Inferior parietal cortex (tissue), 1 donor: Measurements from ENCODE around the gene RNGTT.

Source experiments
- DNase-seq: peaks from one replicate; pipeline ENCODE4 v3.0.0-alpha.2; 2016; ENCODE audit errors: extremely low spot score

RNGTT gene

GRCh38 chr6:88561954-88562315 lies 401.5 kb downstream of the RNGTT start:
- DNase-seq = no peak

DNA sequence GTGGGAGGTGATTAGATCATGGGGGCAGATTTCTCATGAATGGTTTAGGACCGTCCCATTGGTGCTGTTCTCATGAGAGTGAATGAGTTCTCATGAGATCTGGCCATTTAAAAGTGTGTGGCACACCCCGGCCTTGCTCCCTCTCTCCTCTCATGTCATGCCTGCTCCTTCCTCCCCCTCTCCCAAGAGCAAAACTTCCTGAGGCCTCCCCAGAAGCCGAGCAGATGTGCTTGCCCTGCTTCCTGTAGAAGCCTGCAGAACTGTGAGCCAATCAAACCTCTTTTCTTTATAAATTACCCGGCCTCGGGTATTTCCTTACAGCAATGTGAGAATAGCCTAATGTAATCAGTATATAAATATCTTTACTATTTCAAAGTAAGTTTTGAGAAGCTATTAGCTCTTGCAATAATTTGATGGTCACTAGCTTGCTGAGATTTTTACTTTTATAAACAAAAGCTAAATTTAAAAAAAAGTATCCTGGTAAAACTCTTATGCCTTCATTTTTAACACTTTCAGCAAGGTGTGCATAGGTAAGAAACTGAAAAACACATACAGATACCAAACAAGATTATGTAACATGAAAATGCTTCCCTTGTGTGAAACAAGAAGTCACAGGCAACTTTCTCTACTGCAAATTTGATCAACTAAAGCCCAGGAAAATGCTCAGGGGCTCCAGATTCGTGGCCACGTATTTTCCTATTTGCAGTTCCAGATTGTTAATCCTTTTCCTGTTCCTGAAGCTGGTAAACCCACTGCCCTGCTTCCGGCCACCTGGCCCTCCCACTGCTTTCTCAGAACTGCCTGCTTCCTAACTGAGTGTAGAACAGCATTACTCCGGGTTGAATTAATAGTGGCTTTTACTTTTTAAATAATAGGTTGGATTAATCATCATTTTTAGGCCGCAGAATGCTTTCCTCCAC lies 402.1 kb downstream of the RNGTT start:
- no peak for DNase-seq
